Forelimb muscle (tissue), 1 donor: ENCODE measurements around the gene OR10H5. TPM values are rescaled to one million over a fixed set of nuclear protein-coding genes. Genes with fewer than 3 reads are reported as not detected.
"Not testable (repeated sequence)": the region's sequence is repeated elsewhere in the genome, so short reads cannot be mapped to it uniquely, and the experiment has no call there.

Experiments
- DNase-seq: peaks from one replicate; pipeline ENCODE4 v3.0.0-alpha.2; 2013; ENCODE audit warnings: low read depth
- polyA plus RNA-seq: library from polyadenylated mRNA; unstranded; fragments of 120-200 nt; gene quantifications from one replicate; pipeline ENCODE4 v1.2.1, GENCODE V29; 2013; ENCODE audit not compliant: insufficient read length

Gene OR10H5
- polyA plus RNA-seq, 1 donor: 0.04 TPM

DNA sequence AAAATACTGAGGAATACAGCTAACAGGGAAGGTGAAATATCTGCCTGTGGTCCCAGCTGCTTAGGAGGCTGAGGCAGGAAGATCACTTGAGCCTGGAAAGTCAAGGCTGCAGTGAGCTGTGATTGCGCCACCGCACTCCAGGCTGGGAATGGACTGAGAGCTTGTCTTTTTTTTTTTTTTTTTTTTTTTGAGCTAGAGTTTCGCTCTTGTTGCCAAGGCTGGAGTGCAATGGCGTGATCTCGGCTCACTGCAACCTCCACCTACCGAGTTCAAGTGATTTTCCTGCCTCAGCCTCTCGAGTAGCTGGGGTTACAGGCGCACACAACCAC, 56.4 kb downstream of the OR10H5 start:
- not testable (repeated sequence) for DNase-seq

- DNase-seq: no peak
These were observed 59.5 kb downstream of the OR10H5 start for GRCh38 chr19:15846923-15847322.

- no peak for DNase-seq
These were observed 62.9 kb downstream of the OR10H5 start for GRCh38 chr19:15850385-15850784.

Other genes with a start within 250 kb of the OR10H5 start
- gene CYP4F8, start 172.4 kb upstream of the OR10H5 start, polyA plus RNA-seq: not detected
- 0.24 TPM for gene CYP4F3, start 146.8 kb upstream of the OR10H5 start, polyA plus RNA-seq
- 0.62 TPM for gene CYP4F12, start 114.6 kb upstream of the OR10H5 start, polyA plus RNA-seq
- gene OR10H2, start 59.6 kb upstream of the OR10H5 start, polyA plus RNA-seq: not detected
- gene OR10H3, start 49.7 kb upstream of the OR10H5 start, polyA plus RNA-seq: not detected
- gene OR10H1, start 28.0 kb downstream of the OR10H5 start, polyA plus RNA-seq: 0.04 TPM
- not detected for gene CYP4F2, start 110.4 kb downstream of the OR10H5 start, polyA plus RNA-seq
- gene CYP4F11, start 146.9 kb downstream of the OR10H5 start, polyA plus RNA-seq: not detected
- gene OR10H4, start 161.3 kb downstream of the OR10H5 start, polyA plus RNA-seq: not detected